Measurements from ENCODE around the gene OARD1.
"Not testable (repeated sequence)": the region's sequence is repeated elsewhere in the genome, so short reads cannot be mapped to it uniquely, and the experiment has no call there.

Gene OARD1

GRCh38 chr6:41027799-41028560, 44.2 kb downstream of the OARD1 start:
- TF ChIP-seq CTCF (IDR thresholded peaks at IDR 0.05; ENCODE audit: borderline replicate concordance, insufficient read depth, low read depth, low read length), result peak; percentile 96
- peak overlapping the region; percentile 47 for H3K4me3 ChIP-seq (ENCODE audit: low read depth, low read length)

- H3K4me3 ChIP-seq (ENCODE audit: low read depth, low read length), result peak overlapping the region; percentile 7
Measured at GRCh38 chr6:41027241-41027640, 44.9 kb downstream of the OARD1 start.

GRCh38 chr6:41025966-41026530, 46.1 kb downstream of the OARD1 start:
- TF ChIP-seq CTCF (IDR thresholded peaks at IDR 0.05; ENCODE audit: borderline replicate concordance, insufficient read depth, low read depth, low read length), result no peak
- H3K4me3 ChIP-seq (ENCODE audit: low read depth, low read length), result no peak overlapping the region

More at GRCh38 chr6:41027241-41027640, 44.9 kb downstream of the OARD1 start:
- TF ChIP-seq CTCF (IDR thresholded peaks at IDR 0.05; ENCODE audit: borderline replicate concordance, insufficient read depth, low read depth, low read length), result no peak

- TF ChIP-seq CTCF (IDR thresholded peaks at IDR 0.05; ENCODE audit: borderline replicate concordance, insufficient read depth, low read depth, low read length), result no peak
- H3K4me3 ChIP-seq (ENCODE audit: low read depth, low read length), result no peak overlapping the region
Measured at GRCh38 chr6:41023114-41023513, 49.0 kb downstream of the OARD1 start.

- no peak for TF ChIP-seq CTCF (IDR thresholded peaks at IDR 0.05; ENCODE audit: borderline replicate concordance, insufficient read depth, low read depth, low read length)
- no peak overlapping the region for H3K4me3 ChIP-seq (ENCODE audit: low read depth, low read length)
Measured at GRCh38 chr6:41022294-41022693, 49.9 kb downstream of the OARD1 start.

- no peak for TF ChIP-seq CTCF (IDR thresholded peaks at IDR 0.05; ENCODE audit: borderline replicate concordance, insufficient read depth, low read depth, low read length)
- H3K4me3 ChIP-seq (ENCODE audit: low read depth, low read length), result no peak overlapping the region
Measured at GRCh38 chr6:41021832-41022231, 50.3 kb downstream of the OARD1 start.

- TF ChIP-seq CTCF (IDR thresholded peaks at IDR 0.05; ENCODE audit: borderline replicate concordance, insufficient read depth, low read depth, low read length), result no peak
- H3K4me3 ChIP-seq (ENCODE audit: low read depth, low read length), result no peak overlapping the region
Measured at GRCh38 chr6:41017663-41018062, 54.5 kb downstream of the OARD1 start.

- not testable (repeated sequence) for H3K4me3 ChIP-seq (ENCODE audit: low read depth, low read length)
Measured at GRCh38 chr6:41015860-41016259, 56.3 kb downstream of the OARD1 start.
